SIG-M5 (cell line): ENCODE data around the gene GALNTL6.
A peak's percentile ranks its signal among the peaks of the same experiment; 100 is the strongest.

Source experiments
- DNase-seq: peaks from one replicate; lab custom pipeline; 2025; lab: John Stamatoyannopoulos, UW

GALNTL6 gene

GRCh38 chr4:172547724-172548123 is 734.5 kb downstream of the GALNTL6 start:
- DNase-seq = no peak

- no peak for DNase-seq
These were observed 740.0 kb downstream of the GALNTL6 start for GRCh38 chr4:172553216-172553615.

GRCh38 chr4:172554588-172554987 is 741.4 kb downstream of the GALNTL6 start:
- no peak for DNase-seq

- DNase-seq = no peak
These were observed 742.5 kb downstream of the GALNTL6 start for GRCh38 chr4:172555725-172556124.

GRCh38 chr4:172573899-172574298 is 760.7 kb downstream of the GALNTL6 start:
- DNase-seq = peak; percentile 15

- DNase-seq = no peak
These were observed 765.5 kb downstream of the GALNTL6 start for GRCh38 chr4:172578712-172579111.

GRCh38 chr4:172584816-172585215 is 771.6 kb downstream of the GALNTL6 start:
- DNase-seq = no peak

GRCh38 chr4:172596206-172596605 is 783.0 kb downstream of the GALNTL6 start:
- no peak for DNase-seq

- DNase-seq = no peak
These were observed 786.4 kb downstream of the GALNTL6 start for GRCh38 chr4:172599554-172599953.

- no peak for DNase-seq
These were observed 788.0 kb downstream of the GALNTL6 start for GRCh38 chr4:172601195-172601594.

- no peak for DNase-seq
These were observed 806.0 kb downstream of the GALNTL6 start for GRCh38 chr4:172619218-172619617.

GRCh38 chr4:172619798-172620197 is 806.6 kb downstream of the GALNTL6 start:
- no peak for DNase-seq

GRCh38 chr4:172628263-172628662 is 815.1 kb downstream of the GALNTL6 start:
- no peak for DNase-seq

- no peak for DNase-seq
These were observed 817.1 kb downstream of the GALNTL6 start for GRCh38 chr4:172630280-172630679.

- no peak for DNase-seq
These were observed 818.6 kb downstream of the GALNTL6 start for GRCh38 chr4:172631832-172632231.

- DNase-seq = no peak
These were observed 835.3 kb downstream of the GALNTL6 start for GRCh38 chr4:172648471-172648870.

GRCh38 chr4:172649143-172649542 is 835.9 kb downstream of the GALNTL6 start:
- DNase-seq = no peak

- DNase-seq = no peak
These were observed 837.7 kb downstream of the GALNTL6 start for GRCh38 chr4:172650758-172651530.

- no peak for DNase-seq
These were observed 838.8 kb downstream of the GALNTL6 start for GRCh38 chr4:172651961-172652360.

GRCh38 chr4:172652369-172652768 is 839.2 kb downstream of the GALNTL6 start:
- DNase-seq = no peak

- no peak for DNase-seq
These were observed 840.5 kb downstream of the GALNTL6 start for GRCh38 chr4:172653676-172654075.

- no peak for DNase-seq
These were observed 841.3 kb downstream of the GALNTL6 start for GRCh38 chr4:172654457-172654856.

- no peak for DNase-seq
These were observed 842.9 kb downstream of the GALNTL6 start for GRCh38 chr4:172656055-172656454.

GRCh38 chr4:172657081-172657480 is 843.9 kb downstream of the GALNTL6 start:
- DNase-seq = no peak
